ENCODE results near the gene KRTAP9-4.

DNA sequence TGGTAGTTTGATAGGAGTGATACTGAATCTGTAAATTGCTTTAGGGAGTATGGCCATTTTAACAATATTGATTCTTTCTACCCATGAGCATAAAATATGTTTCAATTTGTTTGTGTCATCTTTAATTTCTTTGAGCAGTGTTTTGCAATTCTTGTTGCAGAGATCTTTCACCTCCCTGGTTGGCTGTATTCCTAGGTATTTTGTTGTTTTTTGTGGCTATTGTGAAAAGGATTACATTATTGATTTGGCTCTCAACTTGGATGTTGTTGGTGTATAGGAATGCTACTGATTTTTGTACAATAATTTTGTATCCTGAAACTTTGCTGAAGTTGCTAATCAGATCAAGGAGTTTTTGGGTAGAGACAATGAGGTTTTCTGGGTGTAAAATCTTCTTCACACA lies 8.9 kb downstream of the KRTAP9-4 start:
- TF ChIP-seq EZH2 (IDR thresholded peaks at IDR 0.05; ENCODE audit: insufficient read depth, poor library complexity, severe bottlenecking) (no peak), EZH2phosphoT487 (IDR thresholded peaks at IDR 0.05; ENCODE audit: insufficient read depth, low read depth) (no peak)
